HCT116 (cell line): Measurements from ENCODE around the gene BCKDHB.

Experiments
- EZH2 ChIP-seq: fragments of 200-600 bp; sonication (generic); IDR thresholded peaks from 2 replicates; pipeline ENCODE4 v1.6.1; 2017; ENCODE audit warnings: antibody characterized with exemption, mixed run types
- EZH2phosphoT487 ChIP-seq: fragments of 200-600 bp; IDR thresholded peaks from 2 replicates; pipeline ENCODE4 v1.6.1; 2018; ENCODE audit warnings: antibody characterized with exemption, borderline replicate concordance
- POLR2AphosphoS5 ChIP-seq: IDR thresholded peaks from 2 replicates; pipeline ENCODE4 v1.6.1; 2011; ENCODE audit warnings: mild to moderate bottlenecking, low read depth, low read length, moderate library complexity
- RAD21 ChIP-seq: IDR thresholded peaks from 2 replicates; pipeline ENCODE4 v1.6.1; 2012; ENCODE audit warnings: low read depth, mild to moderate bottlenecking
- SIN3A ChIP-seq: IDR thresholded peaks from 2 replicates; pipeline ENCODE4 v1.6.1; 2012; ENCODE audit warnings: low read depth
- SRF ChIP-seq: IDR thresholded peaks from 2 replicates; pipeline ENCODE4 v1.6.1; 2012; ENCODE audit warnings: low read depth
- TF ChIP-seq, protein P1 (sequence below), 3 experiments: fragments of 200-600 bp in 1 of 3; sonication (generic) in 1 of 3; IDR thresholded peaks in 2 of 3; conservative IDR thresholded peaks in 1 of 3; 2 replicates each; pipeline ENCODE4 v1.5.1; 2012 to 2017; ENCODE audit warnings: low read depth in 2 of 3, low read length in 2 of 3, antibody characterized with exemption in 1 of 3, borderline replicate concordance in 1 of 3, control low read depth in 1 of 3, mild to moderate bottlenecking in 1 of 3, mixed read lengths in 1 of 3, mixed run types in 1 of 3, moderate library complexity in 1 of 3; ENCODE audit not compliant: insufficient read depth in 1 of 3

DNA sequence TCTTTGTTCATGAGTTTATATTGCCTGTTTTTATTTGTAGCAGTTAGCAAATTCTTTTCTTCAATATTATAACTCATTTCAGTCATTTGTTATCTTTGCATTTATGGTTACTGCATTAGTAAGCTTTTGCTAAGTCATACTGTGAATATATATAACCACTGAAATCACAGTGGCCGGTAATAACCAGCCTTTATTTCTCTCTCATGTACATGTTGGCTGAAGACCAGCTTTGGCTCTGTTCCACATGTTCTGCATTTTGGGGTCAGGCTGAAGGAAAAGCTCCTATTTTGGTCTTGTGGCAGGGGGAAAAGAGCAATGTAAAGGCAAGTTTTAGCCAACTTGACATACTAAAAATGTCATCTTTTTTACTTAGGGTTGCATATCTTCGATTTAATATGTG, 276.3 kb downstream of the BCKDHB start:
- TF ChIP-seq POLR2AphosphoS5 (no peak), EZH2 (no peak), SIN3A (no peak), SRF (no peak), RAD21 (no peak), EZH2phosphoT487 (no peak)
- TF ChIP-seq, protein P1, sequence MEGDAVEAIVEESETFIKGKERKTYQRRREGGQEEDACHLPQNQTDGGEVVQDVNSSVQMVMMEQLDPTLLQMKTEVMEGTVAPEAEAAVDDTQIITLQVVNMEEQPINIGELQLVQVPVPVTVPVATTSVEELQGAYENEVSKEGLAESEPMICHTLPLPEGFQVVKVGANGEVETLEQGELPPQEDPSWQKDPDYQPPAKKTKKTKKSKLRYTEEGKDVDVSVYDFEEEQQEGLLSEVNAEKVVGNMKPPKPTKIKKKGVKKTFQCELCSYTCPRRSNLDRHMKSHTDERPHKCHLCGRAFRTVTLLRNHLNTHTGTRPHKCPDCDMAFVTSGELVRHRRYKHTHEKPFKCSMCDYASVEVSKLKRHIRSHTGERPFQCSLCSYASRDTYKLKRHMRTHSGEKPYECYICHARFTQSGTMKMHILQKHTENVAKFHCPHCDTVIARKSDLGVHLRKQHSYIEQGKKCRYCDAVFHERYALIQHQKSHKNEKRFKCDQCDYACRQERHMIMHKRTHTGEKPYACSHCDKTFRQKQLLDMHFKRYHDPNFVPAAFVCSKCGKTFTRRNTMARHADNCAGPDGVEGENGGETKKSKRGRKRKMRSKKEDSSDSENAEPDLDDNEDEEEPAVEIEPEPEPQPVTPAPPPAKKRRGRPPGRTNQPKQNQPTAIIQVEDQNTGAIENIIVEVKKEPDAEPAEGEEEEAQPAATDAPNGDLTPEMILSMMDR (IDR thresholded peaks at IDR 0.05 in 2 of 3, conservative IDR thresholded peaks at IDR 0.05 in 1 of 3; ENCODE audit: borderline replicate concordance in 1 of 3, insufficient read depth in 1 of 3, low read depth in 2 of 3, low read length in 2 of 3): no peak
